Myocyte (in vitro differentiated cells): ENCODE results near the gene KRT35. TPM values are rescaled to one million over a fixed set of nuclear protein-coding genes. Genes with fewer than 3 reads are reported as not detected.

Experiments
- DNase-seq: peaks from one replicate; pipeline ENCODE4 v3.0.0-alpha.2; 2012; ENCODE audit warnings: low read depth
- polyA plus RNA-seq: library from polyadenylated mRNA; unstranded; fragments of >200 nt; gene quantifications from one replicate; pipeline ENCODE4 v1.2.1, GENCODE V29; 2012; ENCODE audit warnings: missing spikeins
- total RNA-seq: library from RNA; depleted of rRNA; stranded (reverse); fragments of >200 nt; gene quantifications from 2 replicates; pipeline ENCODE4 v1.2.3, GENCODE V29; 2014

The KRT35 gene
- not detected in 2 replicates for total RNA-seq
- polyA plus RNA-seq, result not detected

DNA sequence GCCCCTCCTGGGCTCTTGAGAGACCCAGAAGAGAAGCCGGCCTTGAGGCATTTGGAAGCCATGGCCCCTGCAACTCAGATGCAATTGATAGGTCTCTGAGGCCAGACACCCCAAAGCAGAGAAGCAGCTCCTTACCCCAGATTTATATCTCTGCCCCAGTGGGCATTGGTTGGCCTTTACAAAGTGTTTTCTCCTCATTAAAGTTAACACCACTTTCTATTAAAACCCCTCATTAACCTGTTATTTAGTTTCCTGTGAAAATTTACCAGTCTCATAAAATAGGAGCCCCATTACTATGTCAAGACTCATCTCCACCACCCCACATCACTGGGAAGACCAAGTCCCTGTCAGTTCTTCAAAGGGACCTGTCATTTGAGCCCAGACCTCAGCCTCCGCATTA, at the start of gene KRT35:
Gene KRT35, minus strand, starts transcription at position 116 of the 400 bp plus-strand sequence. Its CDS starts 54 bp downstream, at position 62.
- DNase-seq, result no peak

DNA sequence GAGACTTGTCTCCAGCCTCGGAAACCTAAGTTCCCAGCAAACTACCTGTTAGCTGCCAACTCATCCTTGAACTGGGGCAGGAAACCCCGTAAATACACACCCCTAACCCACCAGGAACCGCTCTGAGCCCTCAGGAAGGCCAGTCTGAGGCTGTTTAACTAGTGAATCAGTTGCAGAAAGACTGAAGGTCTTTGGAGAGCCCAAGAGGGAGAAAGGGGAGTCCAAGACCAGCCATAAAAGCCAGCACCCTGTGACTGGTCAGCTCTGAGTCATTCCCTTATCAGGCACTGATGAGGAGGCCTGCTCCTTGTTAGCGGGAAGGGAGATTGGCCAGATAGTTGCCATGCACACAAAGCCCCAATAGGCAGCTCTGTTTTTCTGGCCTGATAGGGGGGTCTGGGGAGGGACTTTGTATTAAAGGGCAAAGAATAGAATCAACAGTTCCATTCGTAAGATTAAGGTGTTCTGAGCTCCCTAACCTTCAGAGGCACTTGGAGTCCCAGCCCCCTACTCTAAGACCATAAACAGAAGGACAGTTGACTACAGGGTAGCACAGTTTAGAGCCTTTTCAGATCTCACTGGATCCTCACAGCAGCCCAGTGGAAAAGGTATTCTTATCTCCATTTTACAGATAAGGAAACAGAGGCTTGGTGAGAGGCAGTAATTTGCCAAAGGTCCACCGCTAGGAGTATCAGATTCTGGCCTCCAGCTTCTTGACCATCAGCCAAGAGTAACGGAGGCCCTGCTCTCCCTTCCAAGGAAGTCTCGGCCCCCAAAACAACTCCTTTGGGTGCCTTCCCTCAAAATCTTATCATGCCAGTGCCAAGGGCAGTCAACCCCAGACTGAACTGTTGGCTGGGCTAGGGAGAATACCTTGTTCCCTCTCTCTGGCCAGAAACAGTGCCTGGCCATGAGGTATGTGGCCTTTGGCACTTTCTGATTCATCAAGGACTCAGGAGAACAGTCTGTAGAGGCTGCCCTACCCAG, 49.4 kb upstream of the KRT35 start:
- no peak for DNase-seq

DNA sequence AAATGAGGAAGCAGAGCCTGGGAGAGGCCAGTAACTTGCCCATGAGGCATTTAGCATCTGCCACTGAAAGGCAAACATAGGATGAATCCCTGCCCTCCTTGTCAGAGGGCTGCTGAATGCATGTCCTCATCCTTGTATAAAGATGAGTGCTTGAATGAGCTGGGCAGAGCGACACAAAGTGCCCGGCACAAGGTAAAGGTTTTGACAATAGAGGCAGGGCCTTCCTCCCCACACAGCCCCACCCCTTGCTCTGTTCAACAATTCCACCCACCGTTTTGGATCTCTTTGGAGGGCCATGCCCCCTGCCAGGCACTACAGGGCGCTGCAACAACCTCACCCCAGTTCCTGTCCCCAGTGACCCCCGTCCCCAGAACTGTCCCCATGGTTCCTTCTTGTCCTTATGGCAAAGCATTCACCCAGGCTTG, 48.6 kb upstream of the KRT35 start:
- no peak for DNase-seq

DNA sequence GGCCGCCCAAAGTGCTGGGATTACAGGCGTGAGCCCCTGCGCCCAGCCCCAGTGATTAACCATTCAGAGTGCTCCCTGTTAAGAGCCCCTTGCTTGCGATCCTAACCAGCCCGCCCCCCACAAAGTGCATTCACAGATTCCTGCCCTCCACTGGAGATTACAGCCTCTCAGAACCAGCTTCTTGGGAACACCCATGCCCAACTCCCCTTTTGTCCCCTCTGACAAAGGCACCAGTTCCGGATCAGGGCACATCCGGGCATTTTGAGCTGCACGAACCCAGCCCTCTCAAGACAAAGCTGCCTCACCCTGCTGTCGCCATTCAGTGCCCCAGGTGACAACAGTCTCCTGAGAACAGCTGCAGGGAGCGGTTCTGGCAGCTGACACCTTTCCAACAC, 48.0 kb upstream of the KRT35 start:
- DNase-seq, result no peak

DNA sequence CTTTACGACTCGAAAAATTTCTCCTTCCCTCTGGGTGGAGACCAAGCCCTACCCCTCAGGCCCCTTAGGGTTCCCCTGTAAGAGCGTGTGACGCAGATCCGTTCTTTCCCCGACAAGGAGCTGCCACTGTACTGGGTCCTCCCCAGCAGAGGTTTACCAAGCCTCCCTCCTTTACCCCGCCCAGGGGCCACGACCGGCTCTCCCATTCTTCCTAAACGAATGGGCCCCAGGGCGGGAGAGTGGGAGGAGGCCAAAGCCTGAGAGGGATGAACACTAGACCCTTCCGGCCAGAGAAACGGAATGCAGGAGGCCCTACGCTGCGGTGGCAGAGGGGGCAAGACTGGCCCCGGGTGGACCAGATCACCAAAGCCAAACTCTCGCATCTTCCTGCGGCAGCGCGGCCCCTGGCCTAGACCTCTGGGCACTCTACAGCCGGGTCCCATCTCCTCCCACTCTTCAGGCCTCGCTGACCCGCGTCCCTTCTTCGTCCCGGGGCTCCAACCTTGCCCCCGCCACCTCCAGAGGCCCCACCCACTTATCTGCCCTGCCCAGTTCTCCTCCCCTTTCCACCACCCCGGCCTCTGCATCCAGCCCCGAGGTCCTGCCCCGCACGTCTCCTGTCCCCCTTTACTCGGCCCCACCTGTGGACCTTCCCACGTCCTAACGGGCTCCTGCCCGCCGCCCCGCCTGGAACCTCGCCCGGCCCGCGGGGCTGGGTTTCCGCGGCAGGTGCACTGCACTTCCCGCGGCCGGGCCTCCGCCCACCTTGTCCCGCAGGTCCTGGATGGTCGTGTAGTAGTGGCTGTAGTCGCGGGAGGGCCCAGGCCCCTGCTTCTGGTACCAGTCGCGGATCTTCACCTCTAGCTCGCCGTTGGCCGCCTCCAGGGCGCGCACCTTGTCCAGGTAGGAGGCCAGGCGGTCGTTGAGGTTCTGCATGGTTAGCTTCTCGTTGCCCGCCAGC, 46.4 kb upstream of the KRT35 start:
- no peak for DNase-seq

DNA sequence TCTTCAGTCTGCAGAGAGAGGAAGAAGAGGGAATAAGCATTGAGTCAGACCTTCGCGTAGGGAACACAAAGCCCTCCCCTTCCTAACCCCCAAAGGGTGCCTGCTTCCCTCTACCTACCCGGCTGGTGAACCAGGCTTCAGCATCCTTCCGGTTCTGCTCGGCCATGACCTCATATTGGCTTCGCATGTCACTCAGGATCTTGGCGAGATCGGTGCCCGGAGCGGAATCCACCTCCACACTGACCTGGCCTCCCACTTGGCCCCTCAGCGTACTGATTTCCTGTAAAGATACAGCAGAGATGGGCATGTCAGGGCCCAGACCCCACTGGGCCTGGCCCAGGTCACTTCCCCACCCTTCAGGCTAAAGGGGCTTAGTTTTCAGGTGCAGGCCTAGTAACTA, 43.3 kb upstream of the KRT35 start:
- no peak for DNase-seq

DNA sequence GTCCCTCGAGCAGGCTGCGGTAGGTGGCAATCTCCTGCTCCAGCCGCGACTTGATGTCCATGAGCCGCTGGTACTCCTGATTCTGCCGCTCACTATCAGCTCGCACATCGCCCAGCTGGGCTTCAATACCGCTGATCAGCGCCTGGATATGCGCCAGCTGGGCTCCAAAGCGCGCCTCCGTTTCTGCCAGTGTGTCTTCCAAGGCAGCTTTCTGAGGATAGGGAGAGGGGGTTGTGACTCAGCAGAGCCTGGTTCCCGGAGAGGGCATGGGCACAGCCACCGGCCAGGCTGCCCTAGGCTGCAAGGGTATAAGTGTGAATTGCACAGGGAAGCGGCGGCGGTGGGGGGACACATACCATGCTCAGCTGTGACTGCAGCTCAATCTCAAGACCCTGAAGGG, 42.8 kb upstream of the KRT35 start:
- no peak for DNase-seq

DNA sequence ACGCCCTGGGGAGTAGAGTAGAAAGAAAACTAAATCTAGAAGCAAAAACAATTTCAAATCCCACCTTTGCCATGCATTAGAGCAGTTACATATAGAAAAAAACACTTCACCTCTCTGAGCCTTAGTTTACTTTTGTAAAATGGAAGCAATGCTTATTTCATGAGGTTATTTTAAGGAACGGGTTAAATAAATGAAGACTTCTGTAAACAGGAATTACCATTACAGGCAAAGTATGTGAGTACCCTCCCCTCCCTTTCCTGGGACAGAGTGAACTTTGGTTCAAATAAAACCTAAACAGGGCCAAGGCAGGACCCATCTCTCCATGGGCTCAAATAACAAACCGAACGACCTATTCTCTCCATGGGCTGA, 42.3 kb upstream of the KRT35 start:
- DNase-seq, result no peak

DNA sequence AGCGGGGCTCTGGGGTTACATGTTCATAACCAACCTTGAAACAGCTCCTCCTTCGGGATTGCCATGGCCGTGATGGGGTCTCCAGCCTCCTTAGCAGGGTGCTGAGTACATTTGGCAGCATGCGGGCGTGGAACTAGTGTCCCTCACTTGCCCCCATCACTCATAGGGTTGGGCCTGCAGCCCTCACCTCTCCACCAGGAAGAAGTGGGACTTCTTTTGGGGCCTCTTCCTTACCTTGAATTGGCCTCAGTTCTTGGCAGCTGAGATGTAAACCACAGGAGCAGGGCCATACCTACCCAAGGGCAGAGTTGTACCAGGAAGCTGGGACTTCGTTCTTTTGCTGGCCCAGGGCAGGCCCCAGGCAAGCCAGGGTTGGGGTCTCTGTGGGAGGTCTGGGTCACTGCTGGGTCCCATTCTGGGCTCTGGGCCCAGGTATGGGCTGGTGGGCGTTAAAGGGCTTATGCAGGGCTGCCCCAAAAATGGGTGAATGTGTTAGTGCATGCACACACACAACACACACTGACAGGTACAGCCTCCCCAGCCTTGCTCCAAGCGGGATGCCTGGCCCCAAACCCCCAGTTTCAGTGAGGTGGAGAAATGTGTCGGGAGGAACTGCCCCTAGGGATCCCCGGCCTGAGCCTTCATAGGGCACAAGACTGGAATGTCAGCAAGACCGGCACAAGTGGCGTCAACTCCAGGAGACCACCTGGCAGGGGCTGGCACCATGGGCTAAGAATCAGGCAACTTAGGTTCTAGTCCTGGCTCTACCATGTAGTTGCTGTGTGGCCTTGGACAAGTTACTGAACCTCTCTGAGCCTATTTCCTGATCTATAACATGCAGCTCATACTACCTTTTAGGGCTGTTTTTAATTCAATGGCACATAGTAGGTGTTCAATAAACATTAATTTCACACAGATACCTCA, 41.6 kb upstream of the KRT35 start:
- DNase-seq, result no peak

DNA sequence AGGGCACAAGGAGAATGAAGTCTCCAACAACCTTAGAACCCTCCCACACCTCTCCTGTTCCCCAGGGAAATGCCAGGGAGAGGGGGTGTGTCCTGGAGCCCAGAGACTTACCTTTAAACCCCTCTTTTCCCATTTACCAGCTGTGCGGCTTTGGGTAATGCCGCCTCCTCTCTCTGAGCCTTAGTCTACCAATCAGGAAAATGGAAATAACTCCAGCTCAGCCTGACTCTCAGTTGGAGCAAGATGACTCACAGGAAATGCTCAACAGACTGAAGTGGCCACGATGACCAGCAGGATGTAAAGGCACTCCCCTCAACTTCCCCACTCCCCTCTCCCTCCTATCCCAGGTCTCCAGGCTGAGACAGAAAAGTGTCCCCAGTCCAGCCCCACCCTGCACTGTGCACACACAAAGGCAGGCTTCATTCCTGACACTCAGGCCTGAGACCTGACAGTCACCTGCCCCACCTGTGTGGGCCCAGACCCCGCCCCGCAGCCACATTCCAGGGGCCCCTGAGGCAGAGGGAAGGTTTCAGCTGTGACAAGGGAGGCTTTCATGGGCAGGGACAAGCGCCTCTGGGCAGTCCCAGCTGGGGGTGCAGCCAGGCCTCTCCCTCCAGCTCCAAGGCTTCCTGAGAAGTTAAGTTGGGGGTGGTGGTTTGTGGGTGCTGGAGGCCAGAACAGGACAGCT, 40.8 kb upstream of the KRT35 start:
- DNase-seq, result no peak

DNA sequence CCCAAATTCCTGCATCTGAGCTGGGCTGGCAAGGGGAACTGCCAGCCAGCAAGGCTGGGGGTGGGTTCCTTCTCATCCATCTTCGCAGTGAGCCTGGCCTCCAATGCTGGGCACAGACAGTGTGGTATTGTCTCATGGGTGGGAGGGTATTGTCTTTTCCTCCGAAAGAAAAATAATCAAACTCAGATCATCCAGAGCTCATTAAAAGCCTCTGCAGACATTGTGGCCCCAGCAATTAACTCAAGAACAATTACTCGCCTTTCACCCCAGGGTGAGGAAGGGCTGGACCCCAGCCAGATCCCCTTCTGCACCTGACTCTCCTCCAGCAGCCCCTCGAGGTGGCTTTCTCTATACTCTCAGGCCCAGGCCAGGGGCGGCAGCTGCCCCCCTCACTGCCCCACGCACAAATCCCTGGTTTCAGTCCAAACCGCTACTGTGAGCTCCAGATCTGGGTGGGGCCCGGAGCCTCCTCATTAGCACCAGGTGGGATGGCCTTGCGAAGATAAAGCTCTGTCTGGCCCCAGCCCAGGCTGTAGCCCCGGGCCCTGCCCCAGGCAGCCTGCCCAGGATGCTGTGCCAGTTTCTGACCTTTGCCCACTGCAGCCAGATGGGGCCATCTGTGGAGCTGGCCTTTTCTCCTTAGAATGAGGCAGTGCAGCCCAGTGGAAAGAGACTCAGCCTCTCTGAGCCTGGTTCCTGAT, 40.0 kb upstream of the KRT35 start:
- DNase-seq, result no peak

DNA sequence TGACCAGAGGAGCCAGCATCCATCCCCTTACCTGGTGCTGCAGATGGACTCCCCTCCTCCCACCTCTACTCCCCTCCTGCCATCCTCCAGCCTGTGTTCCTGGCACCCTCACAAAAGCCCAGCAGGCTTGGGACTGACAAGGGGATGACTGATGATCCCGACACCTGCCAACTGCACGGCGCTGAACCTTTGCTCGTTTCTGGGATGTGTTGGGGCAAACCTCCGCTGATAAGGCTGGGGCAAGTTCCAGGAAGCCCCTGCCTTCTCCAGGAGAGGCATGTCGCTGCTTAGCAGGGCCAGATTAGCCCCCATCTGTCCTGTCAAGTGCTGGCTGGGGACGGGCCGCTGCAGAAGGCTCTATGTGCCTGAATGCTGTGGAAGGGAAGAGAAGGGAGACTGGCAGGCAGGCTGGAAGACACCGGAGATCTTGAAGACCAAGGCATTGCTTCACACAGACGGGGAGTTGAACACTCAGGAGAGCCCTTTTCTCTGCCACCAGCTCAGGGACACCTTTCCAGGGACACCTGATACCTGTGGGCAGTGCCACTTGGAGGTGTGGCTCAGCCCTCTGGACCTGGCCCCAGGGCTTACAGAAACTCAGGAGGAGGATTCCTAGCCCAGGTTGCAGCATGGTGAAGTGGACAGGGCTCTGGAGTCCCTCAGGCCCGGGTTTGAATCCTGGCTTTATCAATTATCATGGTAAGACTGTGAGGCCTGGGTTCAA, 38.7 kb upstream of the KRT35 start:
- DNase-seq, result peak; percentile 40

DNA sequence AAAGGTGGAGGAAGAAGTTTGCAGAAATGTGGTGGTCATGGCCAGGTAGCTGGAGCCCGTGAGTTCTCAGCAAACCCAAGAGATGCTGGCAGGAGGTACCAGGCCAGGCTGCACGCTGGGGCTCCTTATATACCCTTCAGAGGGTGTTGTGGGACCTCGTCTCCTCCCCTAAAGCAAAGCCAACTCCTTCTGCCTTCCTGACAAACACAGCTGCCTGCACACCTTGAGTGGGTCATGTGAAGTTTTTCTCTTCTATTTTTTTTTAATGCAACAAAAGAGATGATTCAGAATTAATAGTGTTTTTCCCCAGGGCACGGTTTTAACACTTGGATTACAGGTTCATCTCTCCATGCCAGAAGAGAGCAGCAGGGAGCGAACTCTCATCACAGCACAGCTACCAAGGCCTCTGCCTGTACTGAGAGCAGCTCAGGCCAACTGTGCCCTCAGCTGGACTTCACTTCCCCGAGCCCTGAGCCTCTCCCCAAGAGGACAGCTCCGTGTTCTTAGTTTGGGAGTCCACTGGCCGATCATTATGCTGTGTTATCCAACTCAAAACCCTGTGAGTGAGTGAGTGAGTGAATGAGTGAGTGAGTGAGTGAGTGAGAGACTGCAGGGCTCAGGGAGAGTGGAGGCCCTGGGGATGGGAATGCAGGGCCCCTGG, 38.0 kb upstream of the KRT35 start, which contains the start of gene KRT15:
Gene KRT15, minus strand, starts transcription at position 102 of the 661 bp plus-strand sequence. Its CDS starts 63 bp downstream, at position 39.
- no peak for DNase-seq

DNA sequence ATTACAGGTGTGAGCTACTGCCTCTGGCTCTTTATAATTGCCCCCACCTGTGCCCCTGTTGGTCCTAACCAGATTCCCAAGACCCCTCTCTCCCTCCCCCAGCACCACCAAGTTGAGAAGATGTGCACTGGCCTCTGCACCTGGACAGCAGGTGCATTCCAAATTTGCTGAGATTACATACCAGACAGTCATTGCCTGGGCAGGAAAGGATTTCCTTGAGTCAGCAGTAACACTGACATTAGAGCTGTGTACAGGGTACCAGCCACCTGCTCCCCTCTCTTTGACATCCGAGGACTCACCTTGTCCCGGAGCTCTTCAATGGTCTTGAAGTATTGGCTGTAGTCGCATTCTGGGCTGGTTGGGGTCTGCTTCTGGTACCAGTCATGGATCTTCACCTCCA, 37.1 kb upstream of the KRT35 start:
- DNase-seq, result no peak

DNA sequence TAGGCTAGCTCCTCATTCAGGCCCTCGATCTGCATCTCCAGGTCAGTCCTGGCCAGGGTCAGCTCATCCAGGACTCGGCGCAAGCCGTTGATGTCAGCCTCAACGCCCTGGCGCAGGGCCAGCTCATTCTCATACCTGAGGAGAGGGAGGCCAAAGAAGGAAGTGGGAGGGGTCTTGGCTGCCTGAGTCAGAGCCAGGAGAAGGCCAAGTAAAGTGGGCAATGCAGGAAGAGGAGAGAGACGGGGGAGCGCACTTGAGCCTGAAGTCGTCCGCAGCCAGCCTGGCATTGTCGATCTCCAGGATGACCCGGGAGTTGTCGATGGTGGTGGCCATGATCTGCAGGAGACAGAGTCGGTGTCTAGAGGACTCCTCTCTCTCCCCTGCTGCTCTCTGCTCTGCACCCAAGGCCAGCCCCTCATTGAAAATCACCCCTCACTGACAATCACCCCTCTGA, 35.9 kb upstream of the KRT35 start:
- DNase-seq, result no peak

DNA sequence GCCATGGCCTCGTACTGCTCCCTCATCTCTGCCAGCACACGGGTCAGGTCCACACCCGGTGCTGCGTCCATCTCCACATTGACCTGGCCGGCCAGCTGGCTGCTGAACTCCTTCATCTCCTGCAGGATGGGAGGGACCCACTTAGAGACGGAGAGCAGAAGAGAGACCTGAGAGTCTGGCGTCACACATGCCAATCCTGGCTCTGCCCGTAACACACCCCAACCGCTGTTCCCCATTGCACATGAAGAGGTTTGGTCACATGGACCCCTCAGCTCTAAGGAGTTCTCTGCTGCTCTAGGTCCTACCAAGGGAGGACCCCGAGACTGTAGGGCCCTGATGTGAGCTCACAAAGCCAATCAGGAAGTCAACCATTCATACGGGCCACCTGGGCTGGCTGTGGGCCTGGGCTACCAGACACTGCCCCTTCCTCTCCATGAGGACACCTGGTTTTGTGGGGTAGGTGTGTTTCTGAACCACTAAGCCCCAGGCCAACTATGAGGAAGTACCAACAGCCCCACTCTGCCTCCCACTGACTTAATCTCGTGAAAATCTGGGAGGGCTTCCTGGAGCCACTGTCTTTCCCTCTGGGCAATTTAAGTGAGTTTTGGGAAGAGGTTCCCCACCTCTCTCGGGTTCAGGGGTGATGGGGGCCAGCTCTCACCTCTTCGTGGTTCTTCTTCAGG, 35.3 kb upstream of the KRT35 start:
- no peak for DNase-seq

DNA sequence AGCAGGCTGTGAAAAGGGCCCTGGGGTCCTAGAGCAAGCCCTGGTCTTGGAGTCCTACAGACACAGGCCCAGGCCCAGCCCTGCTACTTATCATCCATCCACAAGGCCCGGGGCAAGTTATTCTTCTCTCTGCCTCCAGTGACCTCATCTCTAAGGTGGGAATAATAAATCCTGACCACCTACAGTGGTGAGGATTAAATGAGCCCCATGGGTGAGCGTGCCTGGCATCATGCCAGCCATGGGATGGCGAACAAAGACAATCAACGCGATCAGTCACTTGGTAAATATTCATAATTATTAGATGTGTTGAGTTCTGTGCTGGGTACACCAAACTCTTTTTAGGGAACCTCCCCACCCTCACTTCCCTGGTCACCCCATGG, 32.2 kb upstream of the KRT35 start:
- DNase-seq, result no peak
